HepG2 (cell line): ENCODE data around the gene AMOTL2. TPM values are rescaled to one million over a fixed set of nuclear protein-coding genes. Genes with fewer than 3 reads are reported as not detected.

ENCODE experiments used
- CBFB ChIP-seq: sonication (generic); formaldehyde crosslinking; IDR thresholded peaks from 2 replicates; pipeline ENCODE4 v1.4.0; 2020; ENCODE audit warnings: missing genetic modification reagents
- HOXA3 ChIP-seq: sonication (generic); formaldehyde crosslinking; IDR thresholded peaks from 2 replicates; pipeline ENCODE4 v1.5.0; 2020; ENCODE audit warnings: missing genetic modification reagents
- MTA3 ChIP-seq: sonication (generic); formaldehyde crosslinking; IDR thresholded peaks from 2 replicates; pipeline ENCODE4 v1.4.0; 2020; ENCODE audit warnings: missing genetic modification reagents
- MXI1 ChIP-seq: IDR thresholded peaks from 3 replicates; pipeline ENCODE4 v1.6.1; 2012; ENCODE audit warnings: low read depth, low read length, inconsistent platforms, borderline replicate concordance
- SAFB2 ChIP-seq: sonication (generic); formaldehyde crosslinking; IDR thresholded peaks from 2 replicates; pipeline ENCODE4 v1.5.1; 2020; ENCODE audit warnings: missing genetic modification reagents, low read depth, mild to moderate bottlenecking, borderline replicate concordance
- SAP130 ChIP-seq: IDR thresholded peaks from 2 replicates; pipeline ENCODE4 v1.6.1; 2016; ENCODE audit warnings: low read depth
- SOX6 ChIP-seq, 2 experiments: fragments of 450-650 bp in 1 of 2; sonication (generic) in 1 of 2; formaldehyde crosslinking in 1 of 2; IDR thresholded peaks; 2 replicates each; pipeline versions ENCODE4 v1.4.0 to v1.6.1; 2017 to 2020; ENCODE audit warnings: antibody characterized with exemption in 1 of 2, mild to moderate bottlenecking in 1 of 2, missing genetic modification reagents in 1 of 2
- ZMYM4 ChIP-seq: sonication (generic); formaldehyde crosslinking; IDR thresholded peaks from 2 replicates; pipeline ENCODE4 v1.8.1; 2023; ENCODE audit warnings: mild to moderate bottlenecking, missing genetic modification reagents
- ZNF33A ChIP-seq: sonication (generic); formaldehyde crosslinking; IDR thresholded peaks from 2 replicates; pipeline ENCODE4 v1.5.1; 2020; ENCODE audit warnings: missing genetic modification reagents, mild to moderate bottlenecking, moderate library complexity, borderline replicate concordance
- ZNF777 ChIP-seq: sonication (generic); formaldehyde crosslinking; IDR thresholded peaks from 2 replicates; pipeline ENCODE4 v1.4.0; 2020; ENCODE audit warnings: missing genetic modification reagents
- polyA plus RNA-seq, 8 experiments: library from polyadenylated mRNA; depleted of rRNA in 3 of 8; stranded (reverse) in 7 of 8; unstranded in 1 of 8; fragments of >200 nt; fragmentation: Illumina TruSeq in 4 of 8; extraction: Trizol in 4 of 8; gene quantifications; 2 replicates each; pipeline versions ENCODE4 v1.2.1 to v1.2.3, GENCODE V29; 2011 to 2016; ENCODE audit warnings: low read depth in 4 of 8, missing spikeins in 1 of 8, mixed read lengths in 1 of 8; ENCODE audit not compliant: insufficient read depth in 1 of 8
- total RNA-seq, 5 experiments: library from RNA; depleted of rRNA; stranded (reverse); fragments of >200 nt; fragmentation: Illumina TruSeq; extraction: Trizol; gene quantifications; 2 replicates each; pipeline ENCODE4 v1.2.3, GENCODE V29; 2016; ENCODE audit warnings: low read depth in 1 of 5
- TF ChIP-seq, protein P1 (sequence below): sonication (generic); formaldehyde crosslinking; IDR thresholded peaks from 2 replicates; pipeline ENCODE4 v1.9.0; 2021; ENCODE audit warnings: missing genetic modification reagents, borderline replicate concordance

The AMOTL2 gene
- total and polyA plus RNA-seq, 2 of the 13 experiments (the other 11 are each of a cell fraction or from before 2014, with no cell fraction given) = 17.3 to 18.5 TPM

DNA sequence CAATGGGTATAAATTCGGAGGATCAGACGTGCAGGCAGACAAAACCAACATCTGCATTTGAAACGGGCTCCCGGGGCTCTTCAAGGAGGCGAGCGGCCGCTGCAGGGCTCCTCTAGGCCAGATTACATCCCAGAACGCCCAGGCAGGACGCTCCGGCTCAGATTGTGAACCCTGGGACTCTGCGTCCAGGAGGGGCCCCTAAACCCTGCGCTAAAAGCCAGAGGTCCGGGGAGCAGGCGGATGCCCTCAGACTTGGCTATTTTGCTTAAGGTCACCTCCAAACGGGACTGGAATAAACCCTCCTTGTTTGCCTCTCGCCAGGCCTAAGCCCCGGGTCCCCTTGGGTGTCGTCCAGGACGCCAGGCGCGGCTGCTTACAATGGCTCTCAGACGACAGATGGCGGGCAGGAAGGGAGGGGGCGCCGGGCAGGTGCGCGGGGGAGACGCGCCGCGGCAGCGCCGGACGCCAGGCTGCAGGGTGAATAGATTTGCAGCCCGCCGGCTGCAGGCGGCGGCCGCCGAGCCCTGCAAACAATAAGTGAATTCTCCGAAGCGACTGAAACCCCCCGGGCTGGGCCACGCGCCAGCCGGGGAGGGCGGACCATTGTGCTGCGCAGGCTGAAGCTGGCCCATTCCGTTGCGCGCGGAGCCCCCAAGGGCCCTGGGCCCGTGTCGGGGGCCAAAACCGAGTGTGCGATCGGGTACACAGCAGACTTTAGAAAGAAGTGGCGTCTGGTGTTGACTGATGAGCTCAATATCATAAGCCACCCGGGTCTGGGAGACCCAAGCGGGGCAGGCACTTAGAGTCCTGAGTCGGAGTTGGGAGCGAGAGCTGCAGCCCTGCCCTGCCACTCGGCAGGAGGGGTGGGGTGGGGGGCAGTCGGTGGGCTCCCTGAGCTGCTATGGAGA lies 32.3 kb upstream of the AMOTL2 start (continued):
- TF ChIP-seq SAFB2 (CRISPR knock-in tag) (no peak), ZNF777 (peak; percentile 62), MXI1 (no peak), HOXA3 (no peak), ZNF33A (CRISPR knock-in tag) (no peak), ZMYM4 (CRISPR knock-in tag) (no peak), CBFB (CRISPR knock-in tag) (no peak), MTA3 (no peak), SOX6 (IDR thresholded peaks at IDR 0.05) (no peak), SOX6 (CRISPR knock-in tag; IDR thresholded peaks at IDR 0.05) (no peak), SAP130 (CRISPR knock-in tag) (no peak)
- TF ChIP-seq, protein P1, sequence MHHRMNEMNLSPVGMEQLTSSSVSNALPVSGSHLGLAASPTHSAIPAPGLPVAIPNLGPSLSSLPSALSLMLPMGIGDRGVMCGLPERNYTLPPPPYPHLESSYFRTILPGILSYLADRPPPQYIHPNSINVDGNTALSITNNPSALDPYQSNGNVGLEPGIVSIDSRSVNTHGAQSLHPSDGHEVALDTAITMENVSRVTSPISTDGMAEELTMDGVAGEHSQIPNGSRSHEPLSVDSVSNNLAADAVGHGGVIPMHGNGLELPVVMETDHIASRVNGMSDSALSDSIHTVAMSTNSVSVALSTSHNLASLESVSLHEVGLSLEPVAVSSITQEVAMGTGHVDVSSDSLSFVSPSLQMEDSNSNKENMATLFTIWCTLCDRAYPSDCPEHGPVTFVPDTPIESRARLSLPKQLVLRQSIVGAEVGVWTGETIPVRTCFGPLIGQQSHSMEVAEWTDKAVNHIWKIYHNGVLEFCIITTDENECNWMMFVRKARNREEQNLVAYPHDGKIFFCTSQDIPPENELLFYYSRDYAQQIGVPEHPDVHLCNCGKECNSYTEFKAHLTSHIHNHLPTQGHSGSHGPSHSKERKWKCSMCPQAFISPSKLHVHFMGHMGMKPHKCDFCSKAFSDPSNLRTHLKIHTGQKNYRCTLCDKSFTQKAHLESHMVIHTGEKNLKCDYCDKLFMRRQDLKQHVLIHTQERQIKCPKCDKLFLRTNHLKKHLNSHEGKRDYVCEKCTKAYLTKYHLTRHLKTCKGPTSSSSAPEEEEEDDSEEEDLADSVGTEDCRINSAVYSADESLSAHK (CRISPR knock-in tag) = no peak
